T47D (cell line): ENCODE results near the gene TBL1Y.
"Not testable (repeated sequence)": the region's sequence is repeated elsewhere in the genome, so short reads cannot be mapped to it uniquely, and the experiment has no call there.

Experiments used
- DNase-seq, 2 experiments: peaks; one replicate each; pipeline versions ENCODE4 v3.0.0 to v3.0.0-alpha.2; 2011 to 2012; ENCODE audit warnings: low read depth in 1 of 2, low spot score in 1 of 2
- JUND ChIP-seq: IDR thresholded peaks from 2 replicates; pipeline ENCODE4 v1.6.1; 2012; ENCODE audit warnings: low read depth
- in situ Hi-C: cut with HindIII; loops from 2 replicates; pipeline ENCODE4 v1.10.0; 2016; ENCODE audit warnings: low sequenced_read_pairs, low pct_unique_long_range_greater_than_20kb

TBL1Y gene

DNA sequence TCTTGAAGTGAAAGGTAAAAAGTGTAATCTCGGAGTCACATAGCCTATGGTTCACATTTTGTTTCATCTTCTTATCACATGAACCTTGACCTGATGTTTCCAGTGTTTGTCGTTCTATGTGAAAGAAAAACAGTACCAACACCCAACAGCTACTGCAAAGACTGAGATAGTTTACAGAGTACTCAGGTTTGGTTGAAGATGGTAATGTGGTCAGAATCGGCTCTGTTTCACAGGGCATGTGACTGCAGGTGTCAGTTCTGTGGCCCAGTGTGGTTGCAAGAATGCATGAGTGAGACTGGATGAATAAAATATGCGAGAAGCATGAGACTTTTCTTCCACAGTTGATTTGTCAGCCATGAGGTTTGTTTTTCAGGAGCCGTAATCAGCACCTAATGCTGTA lies 130.2 kb downstream of the TBL1Y start:
- DNase-seq = no peak
- TF ChIP-seq JUND = no peak

DNA sequence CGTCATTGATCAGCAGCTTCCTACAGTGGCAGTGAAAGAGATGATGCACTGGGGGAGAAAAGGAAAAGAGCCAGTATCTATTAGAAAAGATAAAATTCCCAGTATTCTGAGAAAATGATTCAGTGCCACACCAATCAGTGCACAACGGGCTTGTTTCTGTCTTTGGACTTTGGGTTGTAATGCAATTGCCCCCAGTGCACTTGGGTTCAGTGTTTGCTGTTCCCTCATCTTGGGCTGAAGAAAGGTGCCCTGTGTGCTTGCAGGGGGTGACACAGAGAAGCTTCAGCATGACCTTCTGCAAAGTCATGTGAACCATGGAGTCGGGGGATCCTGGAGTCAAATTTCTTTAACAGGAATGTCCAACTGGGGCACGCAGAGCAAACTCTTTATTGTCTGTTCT lies 131.5 kb downstream of the TBL1Y start:
- in situ Hi-C loops = no loop called here
- DNase-seq = no peak
- no peak for TF ChIP-seq JUND

More for the DNA sequence above, 130.2 kb downstream of the TBL1Y start:
- in situ Hi-C loops = no loop called here

DNA sequence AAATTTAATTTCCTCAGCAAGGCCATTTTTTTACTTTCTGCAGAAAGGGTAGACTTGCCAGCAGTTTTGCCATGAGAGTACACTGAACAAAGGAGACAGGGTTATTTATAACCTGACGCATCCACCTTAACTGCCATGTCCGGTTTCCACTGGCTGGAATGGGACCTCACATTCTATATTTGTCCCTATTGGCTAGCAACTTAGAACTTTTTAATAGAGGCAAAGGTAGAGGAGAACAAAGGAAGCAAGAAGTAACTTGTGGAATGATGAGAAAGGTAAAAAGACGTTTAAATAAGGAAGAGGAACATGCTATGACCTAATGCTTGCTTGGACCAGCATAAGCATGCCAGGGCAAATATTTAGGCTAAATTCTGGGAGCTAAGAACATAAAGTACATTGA lies 142.0 kb downstream of the TBL1Y start:
- in situ Hi-C loops, DNase-seq: not testable (repeated sequence)

DNA sequence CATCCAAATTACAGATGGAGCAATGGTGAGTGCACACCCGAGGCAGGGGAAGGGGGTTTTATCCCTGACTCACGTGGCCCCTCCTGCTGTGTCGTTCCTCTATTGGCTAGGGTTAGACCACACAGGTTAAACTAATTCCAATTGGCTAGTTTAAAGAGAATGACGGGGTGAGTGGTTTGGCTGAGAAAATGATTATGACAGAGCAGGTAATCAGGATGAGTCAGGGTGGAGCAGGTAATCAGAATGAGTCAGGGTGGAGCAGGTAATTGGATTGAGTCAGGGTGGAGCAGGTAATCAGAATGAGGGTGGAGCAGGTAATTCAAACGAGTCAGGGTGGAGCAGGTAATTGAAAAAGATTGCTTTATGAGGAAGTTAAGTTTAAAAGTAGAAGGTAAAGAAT lies 146.4 kb downstream of the TBL1Y start:
- DNase-seq = no peak

DNA sequence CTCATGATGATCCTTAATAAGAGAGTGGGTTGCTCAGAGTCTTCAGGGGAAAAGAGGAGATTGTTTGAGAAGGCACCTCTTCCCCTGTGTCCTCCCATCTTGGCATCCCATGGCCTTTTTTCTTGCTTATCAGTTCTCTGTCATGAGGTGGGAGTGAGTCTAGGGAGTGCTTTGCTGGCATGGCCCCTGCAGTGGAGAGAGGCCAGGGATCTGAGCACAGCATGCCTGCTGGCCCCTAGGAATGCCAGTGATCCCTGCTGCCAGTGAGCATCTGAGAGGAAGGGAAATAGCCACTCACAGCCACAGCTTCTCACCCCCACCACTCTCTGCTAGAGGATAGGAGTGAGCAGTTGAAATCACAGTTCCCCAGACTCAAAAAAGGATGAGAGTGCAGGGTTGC lies 168.2 kb downstream of the TBL1Y start:
- in situ Hi-C loops = no loop called here
- TF ChIP-seq JUND = no peak
- no peak for DNase-seq

More for the DNA sequence above, 146.4 kb downstream of the TBL1Y start:
- in situ Hi-C loops = no loop called here
- no peak for TF ChIP-seq JUND

DNA sequence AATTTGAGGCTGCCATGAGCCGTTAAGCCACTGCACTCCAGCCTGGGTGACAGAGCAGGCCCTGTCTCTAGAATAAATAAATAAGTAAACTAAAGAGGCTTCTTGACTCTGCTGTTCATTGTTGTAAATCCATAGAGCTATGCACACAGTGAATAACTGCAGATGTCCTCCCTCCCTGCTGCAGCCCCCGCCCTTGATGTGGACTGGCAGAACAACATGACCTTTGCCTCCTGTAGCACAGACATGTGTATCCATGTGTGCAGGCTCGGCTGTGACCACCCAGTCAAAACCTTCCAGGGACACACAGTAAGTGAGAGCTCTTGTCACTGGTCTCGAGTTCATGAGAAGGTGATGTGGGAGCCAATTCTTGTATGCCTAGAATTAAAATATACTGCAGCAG lies 170.1 kb downstream of the TBL1Y start:
- DNase-seq, in situ Hi-C loops: not testable (repeated sequence)

DNA sequence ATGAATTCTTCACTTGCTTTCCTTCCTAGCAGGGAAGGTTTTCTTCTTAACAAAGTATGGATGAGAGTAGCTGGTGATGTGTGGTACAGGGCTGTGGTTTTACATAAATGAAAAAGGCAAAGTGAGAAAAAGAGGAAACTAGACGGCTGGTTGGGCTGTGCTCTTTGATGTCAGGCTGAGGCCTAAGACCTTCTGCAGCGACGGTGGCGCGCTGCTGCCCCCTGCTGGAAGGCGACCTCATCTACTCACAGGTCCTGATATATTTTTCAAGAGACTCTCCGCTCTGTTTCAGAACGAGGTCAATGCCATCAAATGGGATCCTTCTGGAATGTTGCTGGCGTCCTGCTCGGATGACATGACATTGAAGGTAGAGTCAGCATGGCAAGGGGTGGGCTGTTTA lies 175.1 kb downstream of the TBL1Y start:
- in situ Hi-C loops = no loop called here
- DNase-seq = no peak
- no peak for TF ChIP-seq JUND

DNA sequence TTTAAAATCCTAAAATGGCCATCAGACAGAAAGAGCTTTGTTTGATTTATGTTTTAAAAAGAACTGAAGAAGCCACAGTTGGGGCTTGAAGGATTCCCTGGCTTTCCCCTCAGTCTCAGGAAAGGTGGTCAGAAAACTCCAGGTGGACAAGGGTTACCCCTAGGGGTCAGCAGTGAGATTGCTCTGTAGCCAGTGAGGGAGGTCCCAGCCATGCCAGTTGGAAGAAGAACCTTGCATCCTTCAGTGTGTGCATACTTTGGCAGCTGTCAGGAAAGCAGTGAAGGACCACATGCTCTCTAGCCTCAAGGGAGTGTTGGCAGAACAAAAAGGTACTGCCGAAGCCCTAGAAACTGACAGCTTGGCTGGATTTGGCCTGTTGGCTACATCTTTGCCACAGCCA lies 182.3 kb downstream of the TBL1Y start:
- DNase-seq = no peak
- no peak for TF ChIP-seq JUND
- in situ Hi-C loops = no loop called here

DNA sequence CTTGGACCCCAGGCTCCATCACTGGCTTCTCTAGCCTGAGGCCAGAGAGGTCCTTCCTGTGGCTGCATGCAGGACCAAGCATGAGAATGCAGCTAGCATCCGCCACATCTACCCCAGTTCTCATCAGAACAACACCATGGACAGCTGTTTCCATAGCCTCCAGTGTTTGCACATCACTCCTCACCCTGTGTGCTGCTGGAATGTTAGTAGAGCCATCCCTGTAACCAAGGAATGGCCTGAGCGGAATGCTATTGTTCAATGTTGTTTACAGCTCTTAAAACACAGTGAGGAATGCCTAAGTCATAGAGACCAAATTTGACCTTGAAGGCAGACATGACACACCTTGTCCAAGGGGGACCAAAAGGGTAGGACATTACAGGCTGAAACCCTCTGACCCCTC lies 183.9 kb downstream of the TBL1Y start:
- no peak for TF ChIP-seq JUND
- in situ Hi-C loops = no loop called here
- DNase-seq = no peak

DNA sequence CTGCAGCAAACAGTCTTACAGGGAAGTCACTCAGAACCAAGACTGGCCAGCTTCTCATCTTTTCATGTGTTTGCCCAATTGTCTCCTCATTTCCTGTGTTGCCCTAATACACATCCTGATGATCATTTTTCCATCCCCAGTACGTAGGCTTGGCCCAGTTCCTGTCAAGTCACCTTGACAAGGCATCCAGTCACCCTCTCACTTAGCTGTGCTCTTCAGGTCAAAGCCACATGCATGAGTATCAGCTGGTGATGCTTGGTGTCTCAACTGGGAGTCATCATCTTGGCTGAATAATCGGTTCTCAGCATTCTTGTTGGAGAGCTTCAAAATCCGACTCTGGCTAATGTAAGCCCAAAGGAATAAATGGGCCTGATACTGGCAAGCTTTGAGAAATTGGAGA lies 186.5 kb downstream of the TBL1Y start:
- in situ Hi-C loops = no loop called here
- no peak for TF ChIP-seq JUND
- DNase-seq = no peak

DNA sequence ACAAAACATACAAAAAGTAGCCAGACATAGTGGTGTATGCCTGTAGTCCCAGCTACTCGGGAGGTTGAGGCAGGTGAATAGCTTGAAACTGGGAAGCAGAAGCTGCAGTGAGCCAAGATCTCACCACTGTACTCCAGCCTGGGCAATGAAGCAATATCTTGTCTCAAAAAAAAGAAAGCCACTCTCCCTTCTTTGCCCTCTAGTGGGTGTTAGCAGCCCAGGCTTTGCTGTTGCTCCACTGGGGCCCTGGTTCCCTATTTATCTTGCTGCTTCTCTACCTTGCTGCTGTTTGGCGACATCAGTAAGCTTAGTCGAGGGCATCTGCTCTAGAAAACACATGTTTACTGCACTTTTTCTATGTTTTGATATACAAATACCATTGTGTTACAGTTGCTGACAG lies 189.2 kb downstream of the TBL1Y start:
- DNase-seq = no peak
- in situ Hi-C loops = no loop called here

DNA sequence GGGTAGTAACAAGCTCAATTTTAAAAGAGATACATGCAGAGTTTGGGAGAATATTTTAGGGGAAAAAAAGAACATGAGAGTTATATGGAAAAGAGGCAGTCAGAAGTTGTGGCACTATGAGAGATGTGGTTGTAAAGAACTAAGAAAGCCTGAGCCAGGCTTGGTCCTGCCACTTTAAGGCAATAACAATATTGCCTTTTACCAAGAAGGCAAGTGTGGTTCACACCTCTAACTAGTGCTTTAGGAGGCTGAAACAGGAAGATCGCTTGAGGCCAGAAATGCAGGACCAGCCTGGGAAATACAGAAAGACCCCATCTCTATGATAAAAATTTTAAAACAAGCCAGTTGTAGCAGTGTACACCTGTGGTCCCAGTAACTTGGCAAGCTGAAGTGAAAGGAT lies 192.2 kb downstream of the TBL1Y start:
- no peak for TF ChIP-seq JUND
- in situ Hi-C loops = no loop called here
- no peak for DNase-seq

More for the DNA sequence above, 189.2 kb downstream of the TBL1Y start:
- TF ChIP-seq JUND = no peak

DNA sequence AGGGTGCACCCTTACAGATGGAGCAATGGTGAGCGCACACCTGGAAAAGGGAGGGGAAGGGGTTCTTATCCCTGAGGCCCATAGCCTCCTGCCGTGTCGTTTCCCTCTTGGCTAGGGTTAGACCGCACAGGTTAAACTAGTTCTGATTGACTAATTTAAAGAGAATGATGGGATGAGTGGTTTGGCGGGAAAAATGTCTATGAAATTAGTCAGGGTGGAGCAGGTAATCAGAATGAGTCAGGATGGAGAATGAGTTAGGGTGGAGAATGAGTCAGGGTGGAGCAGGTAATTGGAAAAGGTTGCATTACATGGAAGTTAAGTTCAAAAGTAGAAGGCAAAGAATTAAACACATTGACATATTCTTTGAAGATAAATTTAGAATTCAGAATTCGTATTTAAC lies 196.7 kb downstream of the TBL1Y start:
- in situ Hi-C loops = no loop called here
- DNase-seq = no peak
- no peak for TF ChIP-seq JUND

DNA sequence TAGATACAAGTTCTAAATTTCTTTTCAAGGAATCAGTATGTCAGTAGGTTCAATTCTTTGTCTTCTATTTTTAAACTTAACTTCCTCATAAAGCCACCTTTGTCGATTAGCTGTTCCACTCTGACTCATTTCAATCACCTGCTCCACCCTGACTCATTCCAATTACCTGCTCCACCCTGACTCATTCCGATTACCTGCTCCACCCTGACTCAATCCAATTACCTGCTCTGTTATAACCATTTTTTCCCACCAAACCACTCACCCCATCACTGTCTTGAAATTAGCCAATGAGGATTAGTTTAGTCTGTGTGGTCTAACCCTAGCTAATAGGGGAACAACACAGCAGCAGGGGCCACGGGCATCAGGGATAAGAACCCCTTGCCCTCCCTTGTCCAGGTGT lies 199.6 kb downstream of the TBL1Y start:
- in situ Hi-C loops = no loop called here
- TF ChIP-seq JUND = no peak
- DNase-seq = no peak

DNA sequence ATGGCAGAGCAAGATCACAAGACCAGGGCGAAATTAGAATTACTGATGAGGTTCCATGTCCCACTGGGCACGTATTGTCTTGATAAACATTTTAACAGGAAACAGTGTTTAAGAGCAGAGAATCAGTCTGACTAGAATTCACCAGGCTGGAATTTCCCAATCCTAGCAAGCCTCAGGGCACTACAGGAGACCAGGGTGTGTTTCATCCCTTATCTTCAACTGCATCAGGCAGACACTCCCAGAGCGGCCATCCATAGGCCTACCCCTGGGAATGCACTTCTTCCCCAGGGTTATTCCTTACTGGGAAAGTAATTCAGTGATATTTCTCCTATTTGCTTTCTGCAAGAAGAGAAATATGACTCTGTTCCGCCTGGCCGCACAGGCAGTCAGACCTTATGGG lies 205.4 kb downstream of the TBL1Y start:
- DNase-seq = no peak
- TF ChIP-seq JUND = no peak
- in situ Hi-C loops = no loop called here
